HG02759 (cell line): ENCODE data around the gene PHF21A.
"Not testable (repeated sequence)": the region's sequence is repeated elsewhere in the genome, so short reads cannot be mapped to it uniquely, and the experiment has no call there.

ENCODE experiments used
- ATAC-seq: cut with Tn5 transposase; IDR thresholded peaks from one replicate; pipeline ENCODE4 v1.9.1; 2021; ENCODE audit warnings: mild to moderate bottlenecking, moderate library complexity; ENCODE audit not compliant: unreplicated experiment

The PHF21A gene

GRCh38 chr11:45988921-45989320 is 132.3 kb downstream of the PHF21A start:
- ATAC-seq, result no peak

DNA sequence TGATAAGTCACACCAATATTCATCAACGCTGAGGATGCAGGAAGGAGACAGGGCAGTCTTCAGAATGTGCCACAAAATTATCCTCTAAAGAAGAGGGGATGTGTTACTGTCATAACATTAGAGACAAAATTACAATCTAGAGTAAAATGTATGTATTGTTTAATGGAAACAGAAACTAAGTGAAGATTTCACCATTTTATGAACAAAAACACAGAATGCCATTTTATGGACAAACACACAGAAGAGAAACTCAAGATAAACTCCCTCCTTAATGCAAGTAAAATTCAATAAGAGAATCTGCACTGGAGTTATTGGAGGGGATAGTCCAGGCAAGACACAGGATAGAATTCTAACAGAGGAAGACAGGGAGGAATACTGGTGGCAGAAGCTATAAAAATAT is 136.0 kb downstream of the PHF21A start:
- no peak for ATAC-seq

DNA sequence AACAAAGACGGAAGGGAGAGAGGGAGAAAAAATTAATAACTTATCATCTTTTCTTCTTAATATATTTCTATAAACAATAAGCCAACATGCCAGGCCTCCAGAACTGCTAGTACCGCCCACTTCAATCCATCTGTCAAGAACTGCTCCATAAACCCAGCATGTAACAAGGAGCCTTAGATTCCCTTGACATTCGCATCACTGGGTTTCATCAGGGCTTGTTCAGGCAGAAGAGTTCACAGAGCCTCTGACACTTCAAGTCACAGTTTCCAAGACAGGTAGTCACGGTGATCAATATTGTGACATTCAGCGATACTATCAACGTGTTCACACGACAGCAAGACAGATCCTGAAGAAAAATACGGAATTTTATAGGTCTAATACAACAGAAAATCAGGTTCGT is 137.1 kb downstream of the PHF21A start:
- ATAC-seq, result no peak

DNA sequence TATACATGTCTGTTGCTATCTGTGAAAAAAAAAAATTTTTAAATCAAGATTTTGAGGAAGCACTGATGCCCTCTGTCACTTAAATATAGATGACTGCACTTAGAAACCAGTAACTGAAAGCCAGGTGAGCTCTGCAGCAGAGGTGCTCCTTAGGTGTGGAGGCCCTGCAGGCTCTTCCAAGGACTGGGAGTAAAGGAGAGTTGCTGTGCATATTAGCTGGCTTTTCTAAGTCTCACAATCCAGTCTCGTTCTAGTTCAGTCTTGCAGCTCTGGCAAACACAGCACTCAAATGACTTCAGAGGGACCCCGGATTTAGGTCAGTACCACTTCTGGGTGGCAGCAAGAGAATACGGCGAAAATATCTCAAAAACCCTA is 137.8 kb downstream of the PHF21A start:
- ATAC-seq, result no peak

GRCh38 chr11:45982656-45983470 is 138.4 kb downstream of the PHF21A start:
- ATAC-seq, result no peak

GRCh38 chr11:45981826-45982225 is 139.4 kb downstream of the PHF21A start:
- not testable (repeated sequence) for ATAC-seq

DNA sequence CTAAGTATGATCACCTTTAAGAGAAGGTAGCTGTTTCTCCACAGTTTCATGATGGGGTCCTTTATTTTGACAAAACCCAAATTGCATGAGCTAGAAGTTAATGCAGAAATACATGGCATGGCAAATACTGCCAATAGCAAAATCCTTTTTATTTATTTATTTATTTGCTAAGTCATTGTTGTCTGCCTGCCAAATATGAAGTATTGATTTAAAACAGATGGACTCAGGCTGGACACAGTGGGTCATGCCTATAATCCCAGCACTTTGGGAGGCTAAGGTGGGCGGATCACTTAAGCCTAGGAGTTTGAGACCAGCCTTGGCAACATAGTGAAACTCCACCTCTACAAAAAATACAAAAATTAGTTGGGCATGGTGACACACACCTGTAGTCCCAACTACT is 146.4 kb downstream of the PHF21A start:
- ATAC-seq, result no peak

DNA sequence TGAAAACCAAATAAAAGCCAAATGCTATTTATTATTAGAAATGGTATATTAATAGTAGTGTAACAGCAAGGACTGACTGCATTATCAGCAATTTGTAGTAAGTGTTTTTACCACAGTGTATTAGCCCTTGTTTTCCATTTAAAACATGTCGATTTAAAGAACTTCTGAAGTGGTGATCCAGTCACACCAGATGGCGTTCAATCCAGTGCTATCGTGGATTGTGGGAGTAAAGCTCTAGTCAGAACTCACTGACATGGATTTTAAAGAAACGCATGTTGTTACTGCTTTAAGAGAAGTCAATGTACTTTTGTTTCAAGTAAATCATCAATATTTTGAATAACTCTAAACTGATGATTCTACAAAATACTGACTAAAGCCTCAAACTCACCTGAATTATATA is 147.7 kb downstream of the PHF21A start:
- ATAC-seq, result no peak

DNA sequence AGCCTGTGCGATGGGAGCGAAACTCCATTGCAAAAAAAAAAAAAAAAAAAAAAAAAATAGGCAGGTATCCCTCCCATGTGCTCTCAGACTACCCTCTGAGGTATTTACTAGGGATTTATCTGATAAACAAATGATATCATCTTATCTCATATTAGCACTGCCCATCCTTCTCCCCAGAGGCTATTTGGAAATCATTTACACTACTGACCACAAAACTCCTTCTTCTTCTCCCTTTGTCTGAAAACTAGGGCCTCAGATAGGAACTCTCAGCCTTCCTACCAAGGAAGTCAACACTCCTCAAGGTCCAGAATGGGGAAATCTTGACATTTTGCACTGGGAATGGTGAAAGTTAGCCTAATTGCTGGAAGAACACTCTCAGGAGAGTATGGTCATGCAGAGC is 152.4 kb downstream of the PHF21A start:
- no peak for ATAC-seq

GRCh38 chr11:45967506-45967905 is 153.7 kb downstream of the PHF21A start:
- ATAC-seq, result no peak

GRCh38 chr11:45964911-45965389 is 156.3 kb downstream of the PHF21A start:
- peak; percentile 83 for ATAC-seq

GRCh38 chr11:45961751-45962240 is 159.5 kb downstream of the PHF21A start:
- ATAC-seq, result no peak

- no peak for ATAC-seq
Observed at GRCh38 chr11:45960387-45961095, 160.7 kb downstream of the PHF21A start.

GRCh38 chr11:45959851-45960250 is 161.4 kb downstream of the PHF21A start:
- ATAC-seq, result no peak

DNA sequence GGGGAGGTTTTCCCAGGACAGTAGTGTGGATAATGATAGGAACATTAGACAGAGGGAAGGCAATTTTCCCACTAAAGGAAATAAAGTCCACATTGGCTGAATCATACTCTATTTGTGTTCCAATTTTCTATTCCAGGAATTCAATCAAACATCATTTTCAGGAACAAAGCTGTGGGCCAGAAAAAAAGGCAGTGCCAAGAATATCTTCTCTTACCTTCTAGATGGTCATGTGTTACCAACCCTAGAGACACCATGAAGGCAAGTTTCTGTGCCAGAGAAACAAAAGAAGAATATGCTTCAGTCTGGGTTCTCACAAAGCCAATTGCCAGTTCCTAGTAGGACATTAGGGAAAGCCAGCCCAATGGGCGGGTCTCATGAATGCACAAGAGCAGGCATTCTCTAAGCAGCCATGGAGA is 171.3 kb downstream of the PHF21A start:
- no peak for ATAC-seq

- no peak for ATAC-seq
Observed at GRCh38 chr11:45948356-45948755, 172.9 kb downstream of the PHF21A start.

DNA sequence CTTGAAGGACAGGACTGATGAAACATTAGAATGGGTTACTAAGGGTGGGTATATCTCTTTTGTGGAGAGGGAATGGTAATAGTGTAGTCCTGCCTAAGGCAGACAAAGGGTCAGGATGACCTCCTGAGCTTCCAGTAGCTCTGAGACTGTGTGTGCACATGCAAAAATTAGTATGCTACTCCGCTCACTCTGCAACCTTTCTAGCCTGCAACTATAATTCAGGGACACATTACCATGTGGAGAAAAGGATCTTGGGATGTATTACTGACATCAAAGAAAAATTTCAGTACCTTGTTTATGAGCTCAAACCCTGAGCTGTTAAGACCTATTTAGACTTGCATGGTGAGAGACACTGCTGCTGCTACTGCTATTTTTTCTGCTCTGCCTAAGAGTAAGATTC is 173.4 kb downstream of the PHF21A start:
- ATAC-seq, result no peak

DNA sequence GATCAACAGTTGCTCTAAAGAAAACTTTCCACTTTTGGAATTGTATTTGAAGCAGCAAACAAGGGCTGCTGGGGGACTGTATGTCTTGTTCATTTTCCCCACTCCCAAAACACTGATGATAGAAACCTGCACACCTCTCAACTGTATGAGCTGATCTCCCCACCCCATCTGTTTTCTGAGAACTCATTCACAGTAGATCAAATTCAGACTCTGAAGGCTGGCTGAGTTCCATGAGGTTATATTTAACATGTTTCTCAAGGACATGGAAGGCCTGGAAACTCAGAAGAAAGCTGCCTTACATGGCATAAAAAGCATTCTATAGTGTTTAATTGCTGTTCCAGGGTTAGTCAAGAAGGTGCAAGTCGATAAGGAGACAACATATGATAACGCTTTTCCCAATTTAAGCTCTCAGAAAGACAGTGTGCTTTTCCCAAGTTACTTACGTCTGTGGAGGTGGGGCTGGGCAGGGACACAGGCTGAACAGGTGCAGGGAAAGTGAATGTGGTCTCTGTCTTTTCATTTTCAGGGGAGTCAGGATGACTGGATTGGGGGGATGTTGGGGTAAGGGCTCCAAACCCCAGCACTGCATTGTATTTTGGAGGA is 175.8 kb downstream of the PHF21A start:
- no peak for ATAC-seq

DNA sequence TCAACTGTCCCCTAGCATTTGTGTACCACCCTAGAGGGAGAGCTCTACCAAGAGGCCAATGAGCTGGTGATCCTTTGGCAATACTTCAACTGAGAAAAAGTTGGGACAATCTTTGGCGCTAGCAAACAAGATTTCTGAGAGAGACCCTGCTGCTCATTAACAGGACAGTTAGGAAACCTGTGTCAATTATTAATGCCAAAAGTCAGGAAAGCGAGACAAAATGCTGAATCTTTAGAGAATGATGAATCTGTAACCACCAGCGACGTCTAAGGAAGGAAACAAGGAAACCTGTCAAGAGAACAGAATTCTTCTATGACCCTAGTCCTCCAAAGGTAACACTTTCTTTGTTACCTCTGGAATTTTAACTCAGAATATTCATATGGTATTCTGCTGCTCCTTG is 178.9 kb downstream of the PHF21A start:
- no peak for ATAC-seq

DNA sequence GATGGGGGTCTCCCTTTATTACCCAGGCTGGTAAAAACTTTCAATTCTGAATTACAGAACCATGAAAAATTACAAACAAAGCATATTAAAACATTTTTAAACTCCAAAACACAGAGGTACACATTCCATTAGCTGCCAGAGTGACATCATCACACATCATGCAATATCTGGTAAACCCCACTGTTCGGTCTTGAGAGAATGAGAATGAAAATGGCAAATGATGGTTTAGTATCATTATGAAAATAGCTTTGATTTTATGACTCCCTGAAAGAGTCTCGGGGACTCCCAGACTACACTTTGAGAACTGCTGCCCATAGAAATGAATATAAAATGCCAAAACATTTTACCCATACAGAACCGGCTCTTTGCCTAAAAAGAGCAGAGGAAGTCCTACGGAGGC is 180.0 kb downstream of the PHF21A start:
- ATAC-seq, result no peak

DNA sequence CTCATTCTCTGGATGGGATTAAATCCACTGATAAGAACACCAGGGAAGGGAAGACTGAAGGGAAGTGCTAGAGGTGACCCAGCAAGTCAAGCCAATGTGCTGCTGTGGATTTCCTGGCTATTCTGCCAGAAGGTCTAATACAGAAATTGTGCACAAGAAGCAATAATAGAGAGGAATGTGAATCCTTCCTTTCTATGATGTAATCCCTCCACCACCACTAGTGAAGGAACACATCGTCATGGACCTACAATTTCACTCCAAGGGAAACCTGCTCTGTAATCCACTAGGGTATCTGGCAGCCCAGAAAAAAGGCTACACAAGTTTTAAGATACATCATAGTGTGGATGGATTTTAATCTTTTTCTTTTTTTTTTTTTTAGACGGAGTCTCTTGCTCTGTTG is 181.4 kb downstream of the PHF21A start:
- no peak for ATAC-seq

DNA sequence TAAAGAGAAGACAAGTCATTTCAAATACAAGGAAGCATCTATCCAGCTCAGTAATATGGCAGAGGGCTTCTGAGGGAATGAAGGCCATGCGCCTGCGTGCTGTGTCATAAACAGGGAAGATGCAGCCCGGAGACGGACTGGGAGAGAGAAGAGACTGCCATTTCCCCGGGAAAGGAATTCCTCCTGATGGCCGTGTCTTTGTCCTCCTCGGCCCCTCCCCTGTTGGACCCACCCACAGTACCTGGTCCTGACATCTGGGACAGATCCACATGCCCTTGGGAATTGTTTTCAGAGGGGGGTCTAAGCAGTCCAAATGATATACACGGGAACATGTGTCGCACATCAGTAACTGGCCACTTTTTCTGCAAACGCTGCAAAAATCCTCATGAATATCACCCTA is 183.3 kb downstream of the PHF21A start:
- ATAC-seq, result no peak
